Omental fat pad (tissue), 4 donors: ENCODE measurements around the gene ALDH1A3. TPM values are rescaled to one million over a fixed set of nuclear protein-coding genes. Genes with fewer than 3 reads are reported as not detected.

Source experiments
- ATAC-seq: fragments of 150-250 bp; one replicate; pipeline ENCODE4 v1.9.1; 2016; ENCODE audit warnings: mild to moderate bottlenecking, moderate library complexity; ENCODE audit not compliant: low FRiP score
- DNase-seq: peaks from one replicate; pipeline ENCODE4 v3.0.0-alpha.2; 2019; ENCODE audit warnings: low spot score
- CTCF ChIP-seq, 3 donors: fragments of 450-650 bp; IDR thresholded peaks; one replicate each; pipeline ENCODE4 v1.5.1; 2016 to 2017; ENCODE audit warnings: antibody characterized with exemption in 3 of 3, mild to moderate bottlenecking in 3 of 3, moderate library complexity in 2 of 3
- total RNA-seq, 4 donors: library from RNA; depleted of rRNA; stranded (reverse); fragments of >200 nt; gene quantifications; one replicate each; pipeline ENCODE4 v1.1.0, GENCODE V29; 2016

The ALDH1A3 gene
- total RNA-seq, 4 donors from 2014 or later, result 61.3 to 1,088 (median 519) TPM

DNA sequence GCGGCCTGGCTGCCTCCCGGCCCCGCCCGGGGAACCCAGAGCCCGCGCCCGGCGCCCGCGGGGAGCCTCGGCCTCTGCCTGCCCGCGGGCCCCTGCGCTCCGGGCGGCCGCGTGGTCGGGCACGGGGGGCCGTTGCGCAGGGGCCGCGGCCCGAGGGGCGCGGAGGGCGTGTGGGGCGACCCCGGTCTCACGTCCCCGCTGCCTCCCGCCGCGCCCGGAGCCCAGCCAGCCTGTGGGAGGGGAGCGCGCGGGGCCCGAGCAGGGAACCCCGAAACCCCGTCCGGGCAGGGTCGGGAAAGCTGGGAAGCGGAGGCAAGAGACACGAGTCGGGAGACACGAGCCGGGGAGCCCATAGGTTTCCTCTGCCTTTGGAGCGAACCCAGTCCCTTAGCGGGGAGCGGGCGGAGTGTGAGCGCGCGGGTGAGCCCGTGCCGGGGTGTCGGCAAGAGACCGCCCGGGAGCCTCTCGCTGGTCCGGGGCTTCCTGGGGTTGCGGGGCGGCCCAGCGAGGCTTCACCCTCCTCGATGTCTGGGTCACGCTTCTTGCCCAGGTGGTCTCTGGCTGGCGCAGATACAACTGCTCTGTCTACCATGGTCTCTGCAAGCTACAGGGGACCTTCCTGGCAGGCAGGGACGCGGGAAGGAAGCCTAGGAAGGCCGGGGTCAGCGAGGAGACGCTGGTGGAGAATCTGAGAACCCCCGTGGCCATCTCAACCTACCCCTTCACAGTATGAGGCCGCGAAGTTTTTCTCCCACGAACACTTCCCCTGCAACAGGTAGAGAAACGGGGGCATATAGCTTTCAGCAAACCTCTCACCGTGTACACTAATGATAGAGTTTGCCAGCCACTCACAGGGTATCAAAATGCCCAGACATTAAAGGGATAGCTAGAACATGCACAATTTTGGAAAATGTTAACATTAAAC lies 40.1 kb downstream of the ALDH1A3 start:
- no peak for DNase-seq
- no peak for TF ChIP-seq CTCF (IDR thresholded peaks at IDR 0.05)
- peak; percentile 27 for ATAC-seq

GRCh38 chr15:100920516-100921135 lies 41.0 kb downstream of the ALDH1A3 start:
- no peak for TF ChIP-seq CTCF (IDR thresholded peaks at IDR 0.05)
- no peak for ATAC-seq
- no peak for DNase-seq

GRCh38 chr15:100922192-100923040 lies 42.8 kb downstream of the ALDH1A3 start:
- DNase-seq (no peak), ATAC-seq (no peak)
- no peak for TF ChIP-seq CTCF (IDR thresholded peaks at IDR 0.05)

DNA sequence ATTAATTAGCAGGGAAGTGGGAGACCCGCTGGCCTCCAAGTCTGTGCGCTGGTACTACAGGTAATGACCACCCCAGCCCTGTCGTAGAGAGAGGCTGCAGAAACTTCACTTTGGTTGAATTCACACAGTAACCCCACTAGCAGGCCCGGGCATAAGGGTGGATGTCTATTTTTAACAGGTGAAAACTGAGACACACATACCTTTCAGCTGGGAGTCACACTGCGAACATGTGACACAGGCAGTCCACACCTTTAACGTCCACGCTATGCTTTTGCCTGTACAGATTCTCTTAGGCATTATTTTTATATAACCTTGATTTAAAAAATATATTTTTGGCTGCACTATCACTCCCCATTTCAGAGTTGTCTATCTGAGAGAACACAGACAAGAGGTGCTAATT lies 43.4 kb downstream of the ALDH1A3 start:
- DNase-seq (no peak), ATAC-seq (no peak)
- TF ChIP-seq CTCF (IDR thresholded peaks at IDR 0.05), result no peak

- DNase-seq, result no peak
- TF ChIP-seq CTCF (IDR thresholded peaks at IDR 0.05), result no peak
- ATAC-seq, result no peak
These were observed 44.3 kb downstream of the ALDH1A3 start for GRCh38 chr15:100923902-100924301.

- no peak for ATAC-seq
- TF ChIP-seq CTCF (IDR thresholded peaks at IDR 0.05), result no peak
- no peak for DNase-seq
These were observed 44.8 kb downstream of the ALDH1A3 start for GRCh38 chr15:100924436-100924835.
